GM18517 (cell line): Measurements from ENCODE around the gene ADAMTS2.

Experiments used
- ATAC-seq: cut with Tn5 transposase; IDR thresholded peaks from one replicate; pipeline ENCODE4 v1.9.1; 2021; ENCODE audit warnings: mild to moderate bottlenecking, moderate library complexity; ENCODE audit not compliant: unreplicated experiment

The ADAMTS2 gene

GRCh38 chr5:179132586-179133355, 212.5 kb downstream of the ADAMTS2 start:
- no peak for ATAC-seq

GRCh38 chr5:179131886-179132585, 213.2 kb downstream of the ADAMTS2 start:
- no peak for ATAC-seq

DNA sequence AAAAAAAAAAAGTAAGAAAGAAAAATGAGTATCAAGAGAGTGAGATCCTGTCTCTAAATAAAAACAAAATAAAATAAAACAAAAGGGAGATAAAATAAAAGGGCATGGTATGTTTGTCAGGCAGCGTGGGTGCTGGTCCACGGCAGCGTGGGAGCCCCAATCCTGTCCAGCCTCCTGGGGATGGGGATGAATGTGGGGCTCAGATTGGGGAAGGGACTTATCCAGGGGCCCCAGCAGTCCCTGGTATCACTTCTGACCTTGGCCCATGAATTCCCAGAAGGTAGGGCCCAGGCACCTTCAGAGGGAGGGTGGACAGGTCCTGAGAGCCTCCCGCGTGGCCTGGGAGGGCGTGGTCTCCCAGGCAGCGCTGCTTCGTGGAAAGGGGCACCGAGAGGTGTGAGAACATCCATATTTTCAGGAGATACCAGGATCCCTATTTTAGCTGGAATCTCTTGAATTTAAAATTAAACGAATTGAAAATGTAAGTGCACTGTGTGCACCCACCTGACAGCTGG, 213.9 kb downstream of the ADAMTS2 start:
- no peak for ATAC-seq

GRCh38 chr5:179130101-179130681, 215.1 kb downstream of the ADAMTS2 start:
- no peak for ATAC-seq

DNA sequence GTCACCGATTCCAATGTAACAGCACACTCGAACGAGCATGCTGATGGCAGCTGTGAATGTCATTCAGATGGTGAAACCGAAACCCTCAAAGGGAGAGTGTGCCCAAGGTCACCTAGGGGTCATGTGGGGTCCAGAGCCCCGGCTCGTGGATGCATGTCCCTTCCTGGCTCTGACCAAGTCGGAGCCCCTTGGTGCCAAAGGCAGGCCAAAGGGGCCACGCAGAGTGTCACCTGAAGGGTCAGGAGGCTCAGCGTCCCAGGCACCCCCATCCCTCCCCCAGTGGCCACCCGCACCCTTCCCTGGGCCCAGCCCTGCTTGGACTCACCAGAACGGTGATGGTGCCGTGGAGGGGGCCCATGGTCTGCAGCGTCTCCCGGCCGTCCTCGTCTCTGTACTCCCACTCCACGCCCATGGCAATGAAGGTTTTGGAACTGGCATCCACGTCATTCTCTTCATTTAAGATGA, 215.6 kb downstream of the ADAMTS2 start:
- no peak for ATAC-seq

GRCh38 chr5:179128976-179129375, 216.3 kb downstream of the ADAMTS2 start:
- no peak for ATAC-seq

DNA sequence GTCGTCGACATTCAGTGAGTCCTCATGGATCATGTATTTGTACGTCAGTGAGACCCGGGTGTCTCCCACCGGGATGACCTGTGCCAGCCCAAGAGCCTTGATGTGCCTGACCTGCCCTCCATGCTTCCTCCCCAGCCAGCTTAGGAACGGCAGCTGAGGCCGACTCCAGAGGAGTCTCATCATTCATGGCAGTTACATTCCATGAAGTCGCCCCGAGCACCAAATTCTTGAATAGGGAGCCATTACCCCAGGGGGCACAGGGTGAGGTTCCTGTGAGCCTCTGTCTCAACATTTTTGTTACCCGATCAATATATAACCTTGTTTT, 217.3 kb downstream of the ADAMTS2 start:
- ATAC-seq, result no peak

GRCh38 chr5:179127136-179128040, 217.9 kb downstream of the ADAMTS2 start:
- no peak for ATAC-seq

GRCh38 chr5:179126506-179126991, 218.7 kb downstream of the ADAMTS2 start:
- ATAC-seq, result no peak

DNA sequence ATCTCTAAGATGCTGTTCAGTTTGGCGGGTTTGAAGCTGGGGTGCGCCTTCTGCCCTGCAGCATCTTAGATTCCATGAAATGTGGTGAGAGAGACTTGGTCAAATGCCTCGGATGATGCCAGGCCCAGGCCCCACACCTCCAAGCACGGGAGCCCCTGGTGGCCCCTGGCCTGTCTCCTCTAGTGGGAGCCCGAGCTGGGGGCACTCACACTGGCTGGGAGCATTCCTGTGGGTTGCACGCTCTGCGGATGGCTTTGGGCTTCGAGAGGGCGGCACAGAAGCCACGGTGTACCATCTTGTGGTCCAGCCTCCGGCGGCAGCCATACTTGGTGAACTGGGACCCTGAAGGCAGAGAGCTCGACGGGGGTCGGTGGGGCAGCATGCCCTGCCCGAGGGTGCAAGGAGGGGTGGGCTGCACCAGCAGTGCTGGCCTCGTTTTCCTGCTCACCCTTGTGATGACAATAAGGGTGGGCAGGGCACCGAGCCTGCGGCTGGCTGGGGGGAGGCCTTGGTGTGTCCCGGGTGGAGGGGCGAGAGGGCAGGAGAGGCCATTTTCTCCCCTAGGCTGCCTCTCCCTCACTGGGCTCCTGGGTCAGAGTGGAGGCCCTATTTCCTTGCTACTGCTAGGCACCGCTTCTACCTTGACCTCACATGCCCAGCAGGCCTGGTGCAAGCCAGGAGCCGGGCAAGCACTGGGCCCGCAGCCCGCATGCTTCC, 219.3 kb downstream of the ADAMTS2 start:
- no peak for ATAC-seq

DNA sequence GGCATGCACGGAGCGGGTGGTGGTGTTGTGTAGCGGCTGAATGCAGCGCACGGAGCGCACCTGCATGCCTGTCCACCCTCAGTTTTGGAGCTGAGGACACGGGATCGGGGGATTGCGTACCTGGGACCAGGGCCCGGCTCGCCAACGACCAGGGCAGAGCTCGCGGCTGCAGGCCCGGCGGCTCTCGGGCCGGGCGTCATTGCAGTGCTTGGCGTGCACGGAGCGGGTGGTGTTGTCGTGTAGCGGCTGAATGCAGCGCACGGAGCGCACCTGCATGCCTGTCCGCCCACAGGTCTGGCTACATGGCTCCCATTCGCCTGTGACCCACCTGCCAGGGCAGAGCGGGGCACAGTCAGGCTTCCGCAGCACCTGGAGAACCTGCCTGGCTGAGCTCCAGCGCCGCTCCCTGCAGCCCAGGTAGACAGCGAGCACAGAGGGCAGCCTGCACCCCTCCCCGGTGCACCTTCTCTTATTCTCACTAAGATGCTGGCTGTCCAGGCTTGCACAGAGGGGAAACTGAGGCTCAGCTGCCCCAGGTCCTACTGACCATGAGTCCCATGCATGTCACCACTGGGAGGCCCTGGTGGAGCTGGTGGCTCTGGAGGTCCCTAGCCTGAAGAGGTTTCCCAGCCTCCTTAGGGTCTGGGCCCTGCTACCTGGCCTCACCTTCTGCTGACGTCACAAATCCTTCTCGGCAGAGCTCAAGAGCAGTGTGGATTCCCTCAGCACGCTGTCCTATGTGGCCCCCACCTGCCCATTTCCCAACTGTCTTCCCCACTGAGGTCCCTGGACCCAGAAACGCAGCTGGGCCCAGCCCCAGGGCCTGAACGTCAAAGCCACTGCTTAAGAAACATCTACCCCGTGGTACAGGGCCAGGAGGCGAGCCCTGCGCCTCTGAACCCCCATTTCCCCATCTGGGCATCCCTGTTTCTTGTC, 220.1 kb downstream of the ADAMTS2 start:
- ATAC-seq, result no peak

GRCh38 chr5:179124273-179124852, 220.9 kb downstream of the ADAMTS2 start:
- no peak for ATAC-seq

GRCh38 chr5:179123491-179124272, 221.6 kb downstream of the ADAMTS2 start:
- no peak for ATAC-seq

DNA sequence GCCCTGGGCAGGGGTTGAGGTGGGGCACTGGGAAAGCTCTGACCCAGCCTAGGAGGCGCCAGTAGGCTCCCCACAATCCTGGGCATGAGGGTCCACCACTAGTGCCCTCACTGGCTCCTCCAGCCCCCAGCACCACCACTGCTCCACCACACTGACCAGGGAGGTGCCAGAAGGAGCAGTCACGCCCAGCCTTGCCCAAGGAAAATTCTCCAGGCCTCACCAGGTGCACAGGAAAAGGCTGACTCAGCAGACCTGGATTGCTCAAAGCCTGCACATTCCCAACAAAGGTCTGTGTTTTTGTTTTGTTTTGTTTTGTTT, 222.2 kb downstream of the ADAMTS2 start:
- ATAC-seq, result no peak

- no peak for ATAC-seq
Measured at GRCh38 chr5:179122411-179123108, 222.7 kb downstream of the ADAMTS2 start.

DNA sequence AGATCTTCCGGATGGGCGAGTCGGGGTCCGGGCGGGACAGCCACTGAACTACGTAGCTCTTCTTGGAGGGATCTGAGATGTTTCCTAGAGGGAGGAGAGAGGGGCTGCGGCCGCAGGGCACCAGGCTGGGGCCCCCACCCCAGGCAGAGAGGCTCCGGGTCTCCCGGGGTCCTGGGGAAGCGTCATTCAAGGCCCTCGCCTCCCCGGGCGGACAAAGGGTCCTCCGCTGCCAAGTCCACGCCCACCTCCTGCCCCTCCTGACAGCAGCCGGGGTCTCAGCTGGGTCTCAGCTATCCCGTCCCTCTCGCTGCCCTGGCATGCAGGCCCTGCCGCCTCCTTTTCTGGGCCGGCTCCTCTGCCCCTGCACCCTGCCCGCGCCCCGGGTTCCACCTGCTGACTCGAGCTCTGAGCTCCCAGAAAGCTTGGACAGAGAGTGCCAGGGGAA, 223.6 kb downstream of the ADAMTS2 start:
- no peak for ATAC-seq

DNA sequence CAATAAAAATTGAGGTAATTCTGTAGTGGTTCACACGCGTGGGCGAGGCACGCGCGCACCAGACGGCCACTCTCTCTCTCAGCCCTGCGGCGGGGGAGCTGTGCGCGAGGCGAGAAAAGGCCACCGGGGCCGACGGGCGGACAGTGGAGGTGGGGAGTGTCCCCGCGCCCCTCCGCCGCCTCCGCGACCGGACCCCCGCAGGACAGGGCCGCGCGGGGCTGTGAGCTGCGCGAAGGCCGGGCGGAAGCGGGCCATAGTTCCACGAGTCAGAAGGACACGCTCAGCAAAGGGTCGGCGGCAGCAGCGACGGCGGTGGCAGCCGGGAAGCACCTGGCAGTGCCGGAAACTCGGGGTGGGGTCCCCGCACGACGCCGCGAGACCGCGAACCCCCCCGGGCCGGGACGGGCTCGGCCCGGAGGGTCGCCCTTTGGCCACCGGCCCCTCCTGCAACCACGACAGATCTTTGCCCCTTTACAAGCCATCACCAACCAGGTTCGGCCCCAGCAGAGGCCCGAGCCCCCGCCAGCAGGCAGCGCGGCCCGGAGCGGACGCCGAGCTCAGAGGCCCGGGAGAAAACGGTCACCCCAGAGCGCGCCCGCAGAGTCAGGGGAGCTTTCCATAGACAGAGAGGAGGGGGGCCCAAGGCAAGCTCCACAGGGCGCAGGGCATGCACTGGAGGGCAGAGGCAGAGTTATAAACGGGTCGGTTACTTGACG, 224.2 kb downstream of the ADAMTS2 start:
- no peak for ATAC-seq
